Stomach (tissue), 4 donors: ENCODE results near the gene PLIN3.
"Not testable (repeated sequence)": the region's sequence is repeated elsewhere in the genome, so short reads cannot be mapped to it uniquely, and the experiment has no call there.

Experiments used
- EP300 ChIP-seq: sonication (generic); formaldehyde crosslinking; IDR thresholded peaks from one replicate; pipeline ENCODE4 v1.6.1; 2017; ENCODE audit warnings: antibody characterized with exemption
- POLR2A ChIP-seq, 4 donors: fragments of 450-650 bp; IDR thresholded peaks; one replicate each; pipeline ENCODE4 v1.6.1; 2016; ENCODE audit warnings: antibody characterized with exemption in 4 of 4, control low read depth in 2 of 4, mild to moderate bottlenecking in 1 of 4, moderate library complexity in 1 of 4
- TF ChIP-seq, protein P1 (sequence below), 7 experiments: fragments of 450-650 bp in 4 of 7; fragments of 200-600 bp in 3 of 7; sonication (generic) in 3 of 7; IDR thresholded peaks; one replicate each; pipeline ENCODE4 v1.5.1; 2016 to 2019; ENCODE audit warnings: antibody characterized with exemption in 7 of 7, control low read depth in 2 of 7, mild to moderate bottlenecking in 1 of 7

- TF ChIP-seq, protein P1, sequence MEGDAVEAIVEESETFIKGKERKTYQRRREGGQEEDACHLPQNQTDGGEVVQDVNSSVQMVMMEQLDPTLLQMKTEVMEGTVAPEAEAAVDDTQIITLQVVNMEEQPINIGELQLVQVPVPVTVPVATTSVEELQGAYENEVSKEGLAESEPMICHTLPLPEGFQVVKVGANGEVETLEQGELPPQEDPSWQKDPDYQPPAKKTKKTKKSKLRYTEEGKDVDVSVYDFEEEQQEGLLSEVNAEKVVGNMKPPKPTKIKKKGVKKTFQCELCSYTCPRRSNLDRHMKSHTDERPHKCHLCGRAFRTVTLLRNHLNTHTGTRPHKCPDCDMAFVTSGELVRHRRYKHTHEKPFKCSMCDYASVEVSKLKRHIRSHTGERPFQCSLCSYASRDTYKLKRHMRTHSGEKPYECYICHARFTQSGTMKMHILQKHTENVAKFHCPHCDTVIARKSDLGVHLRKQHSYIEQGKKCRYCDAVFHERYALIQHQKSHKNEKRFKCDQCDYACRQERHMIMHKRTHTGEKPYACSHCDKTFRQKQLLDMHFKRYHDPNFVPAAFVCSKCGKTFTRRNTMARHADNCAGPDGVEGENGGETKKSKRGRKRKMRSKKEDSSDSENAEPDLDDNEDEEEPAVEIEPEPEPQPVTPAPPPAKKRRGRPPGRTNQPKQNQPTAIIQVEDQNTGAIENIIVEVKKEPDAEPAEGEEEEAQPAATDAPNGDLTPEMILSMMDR (IDR thresholded peaks at IDR 0.05), result not testable (repeated sequence)
- TF ChIP-seq EP300; POLR2A (IDR thresholded peaks at IDR 0.05): not testable (repeated sequence)
Observed at GRCh38 chr19:4853506-4853905, 14.0 kb downstream of the PLIN3 start.
